Measurements from ENCODE around the gene TBC1D10A. TPM values are rescaled to one million over a fixed set of nuclear protein-coding genes. Genes with fewer than 3 reads are reported as not detected.

The TBC1D10A gene
- total RNA-seq, 1 donor from 2014 or later = 5.0 TPM

DNA sequence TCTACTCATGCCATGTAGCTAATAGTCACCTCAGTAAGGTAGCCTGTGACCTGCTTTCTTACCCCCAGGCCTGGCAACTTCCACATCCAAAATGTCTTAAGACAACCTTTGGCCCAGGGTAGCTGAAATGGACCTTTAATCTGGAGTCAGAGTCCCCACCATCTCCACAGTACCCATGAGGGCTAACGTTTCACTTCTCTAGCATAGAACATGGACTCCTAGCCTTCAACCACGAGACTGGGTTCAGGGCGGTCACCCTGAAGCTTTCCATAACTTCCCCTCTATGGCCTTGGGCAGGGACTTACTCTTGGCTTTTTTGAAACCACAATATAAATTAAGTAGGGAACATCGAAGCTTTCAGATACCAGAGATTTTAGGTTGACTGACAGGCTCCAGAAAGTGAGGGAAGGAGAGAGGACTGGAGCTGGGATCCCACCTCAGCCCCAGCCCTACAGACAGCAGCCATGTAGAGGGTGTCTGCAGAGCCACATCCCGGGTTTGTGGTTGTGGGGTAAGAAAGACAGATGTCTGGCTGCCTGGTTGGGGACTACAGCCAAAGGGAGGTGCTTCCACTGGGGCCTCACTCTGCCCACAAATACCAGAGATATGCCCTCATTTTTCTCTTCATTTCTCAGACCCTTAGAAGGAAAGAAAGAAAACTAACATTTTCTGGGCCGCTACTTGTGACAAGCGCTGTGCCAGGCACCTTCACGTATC is 2.6 kb downstream of the TBC1D10A start:
- H3K4me1 Mint-ChIP-seq (ENCODE audit: low read depth, unreplicated experiment) = peaks cover 6% of the 10 kb centered on the region
- no peak for DNase-seq
- H3K36me3 Mint-ChIP-seq (ENCODE audit: unreplicated experiment) = no peaks in the 10 kb centered on the region
- peaks cover 7% of the 10 kb centered on the region for H3K9me3 Mint-ChIP-seq (ENCODE audit: unreplicated experiment)
- no peak overlapping the region for H3K4me3 Mint-ChIP-seq (ENCODE audit: unreplicated experiment)
- no peak overlapping the region for H3K27ac Mint-ChIP-seq (ENCODE audit: unreplicated experiment)
- TF ChIP-seq CTCF (IDR thresholded peaks at IDR 0.05; ENCODE audit: partially characterized antibody, unreplicated experiment) = no peak
- H3K27me3 Mint-ChIP-seq (ENCODE audit: unreplicated experiment) = no peaks in the 10 kb centered on the region

DNA sequence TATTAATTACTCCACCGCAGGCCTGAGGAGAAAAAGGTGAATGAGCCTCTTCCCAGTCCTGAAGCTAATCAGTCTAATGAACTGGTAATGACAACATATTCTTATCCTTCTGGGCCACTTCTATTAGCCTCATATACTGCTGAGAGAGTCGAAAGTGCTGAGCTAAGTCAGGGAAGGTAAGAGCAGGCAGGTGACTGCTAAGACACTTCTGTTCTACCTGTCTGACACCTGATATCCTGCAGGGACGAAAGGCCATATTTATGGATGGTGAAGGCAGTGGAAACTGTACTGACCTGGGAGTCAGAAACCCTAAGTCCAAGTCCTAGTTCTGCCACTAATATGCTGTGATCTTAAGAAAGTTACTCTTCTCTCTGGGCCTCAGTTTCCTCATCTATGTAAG is 3.5 kb downstream of the TBC1D10A start:
- peaks cover 6% of the 10 kb centered on the region for H3K4me1 Mint-ChIP-seq (ENCODE audit: low read depth, unreplicated experiment)
- TF ChIP-seq CTCF (IDR thresholded peaks at IDR 0.05; ENCODE audit: partially characterized antibody, unreplicated experiment) = no peak
- no peaks in the 10 kb centered on the region for H3K27me3 Mint-ChIP-seq (ENCODE audit: unreplicated experiment)
- DNase-seq = no peak
- H3K27ac Mint-ChIP-seq (ENCODE audit: unreplicated experiment) = no peak overlapping the region
- no peaks in the 10 kb centered on the region for H3K36me3 Mint-ChIP-seq (ENCODE audit: unreplicated experiment)
- peaks cover 8% of the 10 kb centered on the region for H3K9me3 Mint-ChIP-seq (ENCODE audit: unreplicated experiment)
- no peak overlapping the region for H3K4me3 Mint-ChIP-seq (ENCODE audit: unreplicated experiment)

GRCh38 chr22:30321461-30321860 is 5.3 kb downstream of the TBC1D10A start:
- peaks cover 7% of the 10 kb centered on the region for H3K9me3 Mint-ChIP-seq (ENCODE audit: unreplicated experiment)
- H3K27ac Mint-ChIP-seq (ENCODE audit: unreplicated experiment) = no peak overlapping the region
- no peak for DNase-seq
- H3K4me3 Mint-ChIP-seq (ENCODE audit: unreplicated experiment) = no peak overlapping the region
- H3K27me3 Mint-ChIP-seq (ENCODE audit: unreplicated experiment) = no peaks in the 10 kb centered on the region
- H3K4me1 Mint-ChIP-seq (ENCODE audit: low read depth, unreplicated experiment) = peaks cover 3% of the 10 kb centered on the region
- TF ChIP-seq CTCF (IDR thresholded peaks at IDR 0.05; ENCODE audit: partially characterized antibody, unreplicated experiment) = no peak
- no peaks in the 10 kb centered on the region for H3K36me3 Mint-ChIP-seq (ENCODE audit: unreplicated experiment)

- Mint-ChIP-seq H3K4me3 (ENCODE audit: unreplicated experiment) (no peak overlapping the region), H3K27me3 (ENCODE audit: unreplicated experiment) (no peaks in the 10 kb centered on the region), H3K9me3 (ENCODE audit: unreplicated experiment) (peaks cover 6% of the 10 kb centered on the region), H3K36me3 (ENCODE audit: unreplicated experiment) (no peaks in the 10 kb centered on the region), H3K4me1 (ENCODE audit: low read depth, unreplicated experiment) (peaks cover 2% of the 10 kb centered on the region), H3K27ac (ENCODE audit: unreplicated experiment) (no peak overlapping the region)
- DNase-seq = no peak
- no peak for TF ChIP-seq CTCF (IDR thresholded peaks at IDR 0.05; ENCODE audit: partially characterized antibody, unreplicated experiment)
Observed at GRCh38 chr22:30320021-30320556, 6.7 kb downstream of the TBC1D10A start.

GRCh38 chr22:30318799-30319419 is 7.8 kb downstream of the TBC1D10A start:
- no peak overlapping the region for H3K27ac Mint-ChIP-seq (ENCODE audit: unreplicated experiment)
- TF ChIP-seq CTCF (IDR thresholded peaks at IDR 0.05; ENCODE audit: partially characterized antibody, unreplicated experiment) = no peak

More at GRCh38 chr22:30318799-30319419, 7.8 kb downstream of the TBC1D10A start:
- Mint-ChIP-seq H3K4me3 (ENCODE audit: unreplicated experiment) (no peak overlapping the region), H3K9me3 (ENCODE audit: unreplicated experiment) (peaks cover 5% of the 10 kb centered on the region), H3K4me1 (ENCODE audit: low read depth, unreplicated experiment) (no peaks in the 10 kb centered on the region), H3K36me3 (ENCODE audit: unreplicated experiment) (no peaks in the 10 kb centered on the region), H3K27me3 (ENCODE audit: unreplicated experiment) (no peaks in the 10 kb centered on the region)
- no peak for DNase-seq
